H1 (cell line): ENCODE data around the gene ADAMTS17. TPM values are rescaled to one million over a fixed set of nuclear protein-coding genes. Genes with fewer than 3 reads are reported as not detected.

Experiments
- CTCF ChIA-PET: fragments of 300-600 bp; sonication (Branson Sonifier 250); formaldehyde crosslinking; loops from one replicate; lab custom pipeline; 2021; ENCODE audit not compliant: partially characterized antibody; lab: Charles Lee
- POLR2A ChIA-PET: fragments of 300-600 bp; sonication (Branson Sonifier 250); formaldehyde crosslinking; loops from one replicate; lab custom pipeline; 2021; ENCODE audit warnings: inconsistent platforms; ENCODE audit not compliant: partially characterized antibody; lab: Charles Lee
- DNase-seq, 2 experiments: peaks; one replicate each; pipeline versions ENCODE4 v3.0.0 to v3.0.0-alpha.2; 2010 to 2022; ENCODE audit warnings: low spot score in 2 of 2, low read depth in 1 of 2, mixed read lengths in 1 of 2
- FAIRE-seq: peaks from 2 replicates; lab custom pipeline; 2011; peaks lifted over from hg19 to GRCh38; lab: Jason Lieb, UNC
- H2AFZ ChIP-seq: 2 replicates; pipeline ENCODE4 v1.8.1; 2012; ENCODE audit warnings: low read length, inconsistent platforms
- H2AK5ac ChIP-seq: 2 replicates; pipeline ENCODE4 v1.6.1; 2013; ENCODE audit warnings: low read depth, low read length
- H2BK120ac ChIP-seq: replicated peaks from 2 replicates; pipeline ENCODE3; 2013; ENCODE audit warnings: low read depth, low read length, inconsistent platforms
- H2BK12ac ChIP-seq: 2 replicates; pipeline ENCODE4 v1.6.1; 2013; ENCODE audit warnings: low read depth, low read length
- H2BK15ac ChIP-seq: 2 replicates; pipeline ENCODE4 v1.6.1; 2013; ENCODE audit warnings: low read length
- H2BK20ac ChIP-seq: 2 replicates; pipeline ENCODE4 v1.6.1; 2013; ENCODE audit warnings: low read length
- H2BK5ac ChIP-seq: 2 replicates; pipeline ENCODE4 v1.6.1; 2013; ENCODE audit warnings: low read depth, low read length
- H3K14ac ChIP-seq: 2 replicates; pipeline ENCODE4 v1.6.1; 2013; ENCODE audit warnings: inconsistent platforms; ENCODE audit not compliant: insufficient read length
- H3K18ac ChIP-seq: 2 replicates; pipeline ENCODE4 v1.6.1; 2013; ENCODE audit warnings: low read length; ENCODE audit errors: extremely low read depth
- H3K23ac ChIP-seq: 2 replicates; pipeline ENCODE4 v1.6.1; 2013; ENCODE audit warnings: inconsistent platforms; ENCODE audit not compliant: insufficient read length
- H3K23me2 ChIP-seq: 2 replicates; pipeline ENCODE4 v1.6.1; 2013; ENCODE audit warnings: low read depth, low read length
- H3K27ac ChIP-seq: 2 replicates; pipeline ENCODE4 v1.6.1; 2011; ENCODE audit warnings: low read depth, low read length, inconsistent platforms
- H3K27me3 ChIP-seq, 4 experiments: replicated peaks in 1 of 4; 1 replicate in 1 of 4; 2 replicates in 3 of 4; pipeline versions ENCODE4 v1.6.1 to v1.8.1; 2011 to 2013; ENCODE audit warnings: low read length in 3 of 4, mild to moderate bottlenecking in 3 of 4, inconsistent platforms in 2 of 4, mixed read lengths in 2 of 4, moderate library complexity in 1 of 4; ENCODE audit not compliant: control insufficient read depth in 3 of 4, insufficient read depth in 3 of 4; ENCODE audit errors: extremely low read depth in 1 of 4
- H3K36me3 ChIP-seq, 4 experiments: 2 replicates each; pipeline versions ENCODE4 v1.6.1 to v1.8.1; 2011 to 2013; ENCODE audit warnings: mild to moderate bottlenecking in 4 of 4, low read length in 3 of 4, moderate library complexity in 2 of 4, control low read depth in 1 of 4, inconsistent platforms in 1 of 4; ENCODE audit not compliant: insufficient read depth in 4 of 4, control insufficient read depth in 2 of 4
- H3K4ac ChIP-seq: replicated peaks from 2 replicates; pipeline ENCODE3; 2013; ENCODE audit warnings: low read length, low read depth, mixed read lengths, inconsistent platforms; ENCODE audit not compliant: insufficient read length
- H3K4me1 ChIP-seq, 4 experiments: replicated peaks in 1 of 4; 1 replicate in 1 of 4; 2 replicates in 3 of 4; pipeline versions ENCODE4 v1.6.1 to v1.8.1; 2011 to 2013; ENCODE audit warnings: low read length in 3 of 4, inconsistent platforms in 2 of 4, mixed read lengths in 1 of 4; ENCODE audit not compliant: insufficient read depth in 4 of 4, control insufficient read depth in 3 of 4
- H3K4me2 ChIP-seq, 2 experiments: 2 replicates each; pipeline versions ENCODE4 v1.6.1 to v1.8.1; 2011 to 2013; ENCODE audit warnings: low read depth in 2 of 2, low read length in 2 of 2, control low read depth in 1 of 2, inconsistent platforms in 1 of 2, mild to moderate bottlenecking in 1 of 2; ENCODE audit not compliant: insufficient read depth in 1 of 2
- H3K4me3 ChIP-seq, 4 experiments: fragments of 200-600, 300-600 bp in 1 of 4; sonication (generic), shearing (Covaris generic), sonication (Bioruptor Twin) in 1 of 4; 2 replicates each; pipeline versions ENCODE4 v1.5.1 to v1.8.1; 2011 to 2016; ENCODE audit warnings: low read length in 4 of 4, low read depth in 3 of 4, control low read depth in 2 of 4, inconsistent platforms in 2 of 4, mild to moderate bottlenecking in 2 of 4, mixed read lengths in 1 of 4, moderate library complexity in 1 of 4; ENCODE audit not compliant: insufficient read depth in 2 of 4; ENCODE audit errors: extremely low read depth in 1 of 4
- H3K56ac ChIP-seq: replicated peaks from 2 replicates; pipeline ENCODE3; 2013; ENCODE audit warnings: low read depth, mild to moderate bottlenecking, mixed read lengths, low read length, inconsistent platforms; ENCODE audit not compliant: insufficient read length
- H3K79me1 ChIP-seq: 2 replicates; pipeline ENCODE4 v1.6.1; 2013; ENCODE audit warnings: low read depth, low read length, control low read depth
- H3K79me2 ChIP-seq, 2 experiments: 2 replicates each; pipeline versions ENCODE4 v1.6.1 to v1.8.1; 2012 to 2013; ENCODE audit warnings: low read length in 2 of 2, mild to moderate bottlenecking in 2 of 2, inconsistent platforms in 1 of 2; ENCODE audit not compliant: insufficient read depth in 2 of 2, control insufficient read depth in 1 of 2
- H3K9ac ChIP-seq, 4 experiments: replicated peaks in 1 of 4; 1 replicate in 1 of 4; 2 replicates in 3 of 4; pipeline versions ENCODE4 v1.6.1 to v1.8.1; 2011 to 2013; ENCODE audit warnings: low read depth in 3 of 4, low read length in 3 of 4, control low read depth in 2 of 4, mild to moderate bottlenecking in 2 of 4, moderate library complexity in 2 of 4, inconsistent platforms in 1 of 4; ENCODE audit errors: extremely low read depth in 1 of 4
- H3K9me3 ChIP-seq, 2 experiments: 2 replicates each; pipeline versions ENCODE4 v1.6.1 to v1.8.1; 2012 to 2013; ENCODE audit warnings: mild to moderate bottlenecking in 2 of 2, moderate library complexity in 2 of 2, control low read depth in 1 of 2, inconsistent platforms in 1 of 2, low read depth in 1 of 2, low read length in 1 of 2, mixed read lengths in 1 of 2; ENCODE audit not compliant: insufficient read depth in 2 of 2
- H4K20me1 ChIP-seq, 2 experiments: replicated peaks in 1 of 2; 2 replicates each; pipeline versions ENCODE3 to v1.8.1; 2011 to 2013; ENCODE audit warnings: inconsistent platforms in 2 of 2, low read length in 2 of 2, mild to moderate bottlenecking in 1 of 2; ENCODE audit not compliant: insufficient read depth in 2 of 2, control insufficient read depth in 1 of 2
- H4K5ac ChIP-seq: 2 replicates; pipeline ENCODE4 v1.6.1; 2013; ENCODE audit warnings: low read length, low read depth, mixed read lengths, inconsistent platforms; ENCODE audit not compliant: insufficient read length
- H4K8ac ChIP-seq: 2 replicates; pipeline ENCODE4 v1.8.0; 2013; ENCODE audit warnings: mild to moderate bottlenecking, moderate library complexity, low read length, inconsistent platforms; ENCODE audit not compliant: insufficient read depth; ENCODE audit errors: extremely low read depth
- H4K91ac ChIP-seq: replicated peaks from 2 replicates; pipeline ENCODE3; 2013; ENCODE audit warnings: low read length, mixed read lengths, inconsistent platforms; ENCODE audit not compliant: insufficient read length
- ASH2L ChIP-seq: fragments of 200-600, 300-600 bp; sonication (generic); IDR thresholded peaks from one replicate; pipeline ENCODE4 v1.7.1; 2017; ENCODE audit warnings: low read length
- EP300 ChIP-seq, 2 experiments: IDR thresholded peaks; 1 replicate in 1 of 2; 2 replicates in 1 of 2; pipeline ENCODE4 v1.6.1; 2011 to 2012; ENCODE audit warnings: low read depth in 2 of 2, low read length in 2 of 2, mild to moderate bottlenecking in 2 of 2, borderline replicate concordance in 1 of 2, inconsistent platforms in 1 of 2, moderate library complexity in 1 of 2
- GABPA ChIP-seq: IDR thresholded peaks from 2 replicates; pipeline ENCODE4 v1.6.1; 2011; ENCODE audit warnings: mild to moderate bottlenecking, low read length, moderate library complexity, borderline replicate concordance; ENCODE audit not compliant: insufficient read depth
- RAD21 ChIP-seq, 2 experiments: IDR thresholded peaks in 1 of 2; conservative IDR thresholded peaks in 1 of 2; 2 replicates each; pipeline ENCODE4 v1.6.1; 2011; ENCODE audit warnings: low read depth in 2 of 2, low read length in 2 of 2, improper control_type of control experiment in 1 of 2, inconsistent platforms in 1 of 2, mild to moderate bottlenecking in 1 of 2, moderate library complexity in 1 of 2
- TEAD4 ChIP-seq: IDR thresholded peaks from 2 replicates; pipeline ENCODE4 v1.6.1; 2012; ENCODE audit warnings: low read depth, low read length, inconsistent platforms, mixed read lengths
- WGBS, 2 experiments: shearing (Covaris generic) in 1 of 2; methylation state at CpG; one replicate each; pipeline versions ENCODE4 v1.1.6 to v1.1.7; 2013 to 2015; ENCODE audit warnings: low lambda C conversion rate in 2 of 2, mixed read lengths in 2 of 2, inconsistent platforms in 1 of 2, low coverage in 1 of 2, missing lambda C conversion rate in 1 of 2; ENCODE audit not compliant: insufficient replicate concordance in 2 of 2, insufficient coverage in 1 of 2, insufficient read length in 1 of 2; ENCODE audit errors: extremely low coverage in 1 of 2, missing lambda C conversion rate in 1 of 2; 5-methylcytosine and 5-hydroxymethylcytosine counted together
- polyA plus RNA-seq, 7 experiments: library from polyadenylated mRNA; depleted of rRNA in 3 of 7; stranded (reverse) in 5 of 7; unstranded in 2 of 7; fragments of >200 nt in 5 of 7; fragments of 200-250 nt in 2 of 7; gene quantifications; 1 replicate in 5 of 7; 2 replicates in 1 of 7; 4 replicates in 1 of 7; pipeline versions ENCODE4 v1.2.1 to v1.2.3, GENCODE V29; 2011 to 2013; ENCODE audit warnings: missing spikeins in 2 of 7, mixed read lengths in 2 of 7
- total RNA-seq: library from RNA; stranded (reverse); fragmentation: NEBNext Ultra II Directional; extraction: Animal tissue kit (Norgen Biotek cat#: 25700); gene quantifications from 2 replicates; pipeline ENCODE4 v1.2.1, GENCODE V29; 2021

Gene ADAMTS17
- total and polyA plus RNA-seq, 2 of the 8 experiments (the other 6 are each of a cell fraction or from before 2014, with no cell fraction given), result 0.51 to 1.7 TPM

GRCh38 chr15:100083572-100083971 is 258.2 kb downstream of the ADAMTS17 start:
- Histone ChIP-seq H2AK5ac (no peak overlapping the region), H3K36me3 (no peaks in the 10 kb centered on the region), H3K9me3 (peaks cover 0 to 5% of the 10 kb centered on the region in 2 experiments; a peak in 1 of 4 replicates), H3K27me3 (no peaks in the 10 kb centered on the region), H2BK12ac (no peak overlapping the region), H3K4me2 (no peak overlapping the region), H3K14ac (no peak overlapping the region), H4K5ac (no peak overlapping the region), H3K4me3 (no peak overlapping the region), H2BK20ac (no peak overlapping the region), H3K4ac (no peak overlapping the region), H3K23me2 (no peaks in the 10 kb centered on the region), H2BK5ac (no peak overlapping the region), H3K79me2 (no peaks in the 10 kb centered on the region), H2AFZ (no peak overlapping the region; the same call in 1 of the 2 replicates), H3K27ac (no peak overlapping the region), H4K20me1 (no peaks in the 10 kb centered on the region), H4K91ac (no peak overlapping the region), H3K23ac (no peak overlapping the region), H3K4me1 (no peaks in the 10 kb centered on the region), H2BK15ac (no peak overlapping the region), H4K8ac (no peak overlapping the region), H3K79me1 (no peaks in the 10 kb centered on the region), H3K56ac (no peak overlapping the region), H3K18ac (no peak overlapping the region), H3K9ac (no peak overlapping the region), H2BK120ac (no peak overlapping the region)
- TF ChIP-seq RAD21 (IDR thresholded peaks at IDR 0.05 in 1 of 2, conservative IDR thresholded peaks at IDR 0.05 in 1 of 2; ENCODE audit: low read depth in 2 of 2, low read length in 2 of 2), result no peak
- TF ChIP-seq GABPA, result no peak
- TF ChIP-seq EP300 (IDR thresholded peaks at IDR 0.05; ENCODE audit: borderline replicate concordance in 1 of 2, low read depth in 2 of 2, low read length in 2 of 2), result no peak
- no peak for TF ChIP-seq TEAD4
- no peak for TF ChIP-seq ASH2L
- 88% methylated on average over 2 of the region's 2 CpGs; no CpG with 5 or more reads in 1 of the 2 experiments for WGBS, 2 experiments
- FAIRE-seq, result no peak
- ChIA-PET POLR2A (no interaction called here), CTCF (no interaction called here)
- DNase-seq, result no peak
